SK-N-SH (cell line): ENCODE results near the gene MGME1. TPM values are rescaled to one million over a fixed set of nuclear protein-coding genes. Genes with fewer than 3 reads are reported as not detected.
A peak's percentile ranks its signal among the peaks of the same experiment; 100 is the strongest.
"Not testable (repeated sequence)": the region's sequence is repeated elsewhere in the genome, so short reads cannot be mapped to it uniquely, and the experiment has no call there.

Experiments
- CTCF ChIA-PET: fragments of 300-600, 350-600 bp; formaldehyde crosslinking; extraction: SDS; loops from one replicate; lab custom pipeline; 2021; lab: Yijun Ruan, JAX
- POLR2A ChIA-PET: fragments of 350-600 bp; sonication (Branson Sonifier 250); formaldehyde crosslinking; extraction: SDS; loops from one replicate; lab custom pipeline; 2020; ENCODE audit warnings: antibody characterized with exemption, inconsistent platforms; lab: Yijun Ruan, JAX
- DNase-seq: peaks from one replicate; pipeline ENCODE4 v3.0.0; 2012
- H2AFZ ChIP-seq: fragments of 200-600 bp; sonication (generic); 2 replicates; pipeline ENCODE4 v1.8.1; 2016; ENCODE audit warnings: antibody characterized with exemption, mild to moderate bottlenecking, low read depth
- H3F3A ChIP-seq: fragments of 200-600 bp; sonication (generic); replicated peaks from 2 replicates; pipeline ENCODE3; 2016; ENCODE audit warnings: antibody characterized with exemption, mild to moderate bottlenecking; ENCODE audit not compliant: insufficient read depth
- H3K27ac ChIP-seq, 2 experiments: fragments of 200-500 bp in 1 of 2; fragments of 200-600 bp in 1 of 2; sonication (Bioruptor generic) in 1 of 2; sonication (generic), shearing (Covaris generic) in 1 of 2; 2 replicates each; pipeline versions ENCODE4 v1.5.1 to v1.6.1; 2014 to 2016; ENCODE audit warnings: low read depth in 2 of 2, inconsistent platforms in 1 of 2, low read length in 1 of 2, mild to moderate bottlenecking in 1 of 2, mixed read lengths in 1 of 2
- H3K27me3 ChIP-seq: fragments of 200-600 bp; sonication (generic), shearing (Covaris generic); 2 replicates; pipeline ENCODE4 v1.6.1; 2016; ENCODE audit warnings: mixed run types; ENCODE audit not compliant: insufficient read depth
- H3K36me3 ChIP-seq, 2 experiments: fragments of 200-500 bp in 1 of 2; fragments of 200-600 bp in 1 of 2; sonication (Bioruptor generic) in 1 of 2; sonication (generic) in 1 of 2; replicated peaks in 1 of 2; 2 replicates each; pipeline versions ENCODE3 to v1.5.1; 2014 to 2016; ENCODE audit warnings: low read length in 1 of 2, mild to moderate bottlenecking in 1 of 2; ENCODE audit not compliant: insufficient read depth in 2 of 2, control insufficient read depth in 1 of 2
- H3K4me1 ChIP-seq, 2 experiments: fragments of 200-500 bp in 1 of 2; fragments of 200-600 bp in 1 of 2; sonication (Bioruptor generic) in 1 of 2; sonication (generic), shearing (Covaris generic) in 1 of 2; 2 replicates each; pipeline versions ENCODE4 v1.5.1 to v1.6.1; 2014 to 2016; ENCODE audit warnings: low read depth in 1 of 2, low read length in 1 of 2, mixed run types in 1 of 2; ENCODE audit not compliant: insufficient read depth in 2 of 2, control insufficient read depth in 1 of 2
- H3K4me2 ChIP-seq: fragments of 200-600 bp; sonication (generic), shearing (Covaris generic); 2 replicates; pipeline ENCODE4 v1.6.1; 2017; ENCODE audit warnings: mixed run types
- H3K4me3 ChIP-seq, 2 experiments: fragments of 200-500 bp in 1 of 2; fragments of 200-600 bp in 1 of 2; sonication (Bioruptor generic) in 1 of 2; sonication (generic), shearing (Covaris generic) in 1 of 2; 2 replicates each; pipeline versions ENCODE4 v1.5.1 to v1.8.1; 2014 to 2016; ENCODE audit warnings: low read depth in 2 of 2, inconsistent platforms in 1 of 2, low read length in 1 of 2, mild to moderate bottlenecking in 1 of 2, mixed read lengths in 1 of 2, moderate library complexity in 1 of 2
- H3K79me2 ChIP-seq: fragments of 200-600 bp; sonication (generic); 2 replicates; pipeline ENCODE4 v1.8.1; 2017; ENCODE audit warnings: mild to moderate bottlenecking; ENCODE audit not compliant: insufficient read depth
- H3K9ac ChIP-seq: fragments of 200-600 bp; sonication (generic); 2 replicates; pipeline ENCODE4 v1.6.1; 2017; ENCODE audit warnings: mixed run types
- H3K9me2 ChIP-seq: fragments of 200-600 bp; sonication (generic); 2 replicates; pipeline ENCODE4 v1.6.1; 2017; ENCODE audit warnings: mixed run types
- H3K9me3 ChIP-seq: fragments of 200-600 bp; sonication (generic); 2 replicates; pipeline ENCODE4 v1.6.1; 2017; ENCODE audit warnings: mixed run types, mild to moderate bottlenecking, moderate library complexity
- H4K20me1 ChIP-seq: fragments of 200-600 bp; sonication (generic); 2 replicates; pipeline ENCODE4 v1.6.1; 2017; ENCODE audit warnings: mild to moderate bottlenecking, mixed run types; ENCODE audit not compliant: insufficient read depth
- CHD2 ChIP-seq: fragments of 150-350 bp; IDR thresholded peaks from 2 replicates; pipeline ENCODE4 v1.6.1; 2018; ENCODE audit warnings: low read length; ENCODE audit not compliant: partially characterized antibody
- ELF1 ChIP-seq: IDR thresholded peaks from 2 replicates; pipeline ENCODE4 v1.4.0; 2012
- EZH2phosphoT487 ChIP-seq: fragments of 200-600 bp; sonication (generic); IDR thresholded peaks from 2 replicates; pipeline ENCODE4 v1.6.1; 2017; ENCODE audit warnings: low read depth, mixed run types, mild to moderate bottlenecking, antibody characterized with exemption, moderate library complexity, borderline replicate concordance
- FOXJ3 ChIP-seq: sonication (generic); formaldehyde crosslinking; IDR thresholded peaks from 2 replicates; pipeline ENCODE4 v1.5.1; 2020; ENCODE audit warnings: mild to moderate bottlenecking, missing genetic modification reagents
- FOXM1 ChIP-seq: IDR thresholded peaks from 2 replicates; pipeline ENCODE4 v1.4.0; 2012; ENCODE audit warnings: low read depth, mild to moderate bottlenecking
- GABPA ChIP-seq: IDR thresholded peaks from 2 replicates; pipeline ENCODE4 v1.4.0; 2012; ENCODE audit warnings: low read depth, mild to moderate bottlenecking
- MXI1 ChIP-seq: IDR thresholded peaks from 2 replicates; pipeline ENCODE4 v1.6.1; 2012; ENCODE audit warnings: mild to moderate bottlenecking, low read depth, low read length, improper control_type of control experiment
- NRF1 ChIP-seq: IDR thresholded peaks from 2 replicates; pipeline ENCODE4 v1.6.1; 2012; ENCODE audit warnings: low read depth, mild to moderate bottlenecking, low read length
- PBX3 ChIP-seq: IDR thresholded peaks from 2 replicates; pipeline ENCODE4; 2012
- POLR2AphosphoS5 ChIP-seq: IDR thresholded peaks from 2 replicates; pipeline ENCODE4 v1.6.1; 2012; ENCODE audit warnings: low read depth, low read length
- RFX5 ChIP-seq: IDR thresholded peaks from 2 replicates; pipeline ENCODE4 v1.6.1; 2012; ENCODE audit warnings: mild to moderate bottlenecking, improper control_type of control experiment, low read length
- SIN3A ChIP-seq: IDR thresholded peaks from 2 replicates; pipeline ENCODE4 v1.6.1; 2012; ENCODE audit warnings: low read depth, mild to moderate bottlenecking, low read length, moderate library complexity, borderline replicate concordance
- SMC3 ChIP-seq: IDR thresholded peaks from 2 replicates; pipeline ENCODE4 v1.6.1; 2012; ENCODE audit warnings: low read depth, low read length, improper control_type of control experiment
- TAF1 ChIP-seq: IDR thresholded peaks from 2 replicates; pipeline ENCODE4 v1.6.1; 2012; ENCODE audit warnings: low read depth, mild to moderate bottlenecking, low read length, moderate library complexity, borderline replicate concordance
- TEAD4 ChIP-seq: IDR thresholded peaks from 2 replicates; pipeline ENCODE4 v1.4.0; 2012; ENCODE audit warnings: mild to moderate bottlenecking, borderline replicate concordance; ENCODE audit not compliant: insufficient read depth
- YY1 ChIP-seq: IDR thresholded peaks from 2 replicates; pipeline ENCODE4 v1.4.0; 2012; ENCODE audit warnings: low read depth, mild to moderate bottlenecking
- ZBTB33 ChIP-seq: IDR thresholded peaks from 2 replicates; pipeline ENCODE4 v1.4.0; 2012; ENCODE audit warnings: low read depth, borderline replicate concordance
- WGBS: methylation state at CpG from one replicate; pipeline ENCODE4 v1.1.6; 2017; ENCODE audit warnings: low lambda C conversion rate; 5-methylcytosine and 5-hydroxymethylcytosine counted together
- polyA plus RNA-seq, 3 experiments: library from polyadenylated mRNA; depleted of rRNA; stranded (reverse); fragments of >200 nt; gene quantifications; 2 replicates each; pipeline ENCODE4 v1.2.3, GENCODE V29; 2012

Gene MGME1
- polyA plus RNA-seq, 1 of the 3 experiments (the other 2 are of a cell fraction), result 7.9 TPM

DNA sequence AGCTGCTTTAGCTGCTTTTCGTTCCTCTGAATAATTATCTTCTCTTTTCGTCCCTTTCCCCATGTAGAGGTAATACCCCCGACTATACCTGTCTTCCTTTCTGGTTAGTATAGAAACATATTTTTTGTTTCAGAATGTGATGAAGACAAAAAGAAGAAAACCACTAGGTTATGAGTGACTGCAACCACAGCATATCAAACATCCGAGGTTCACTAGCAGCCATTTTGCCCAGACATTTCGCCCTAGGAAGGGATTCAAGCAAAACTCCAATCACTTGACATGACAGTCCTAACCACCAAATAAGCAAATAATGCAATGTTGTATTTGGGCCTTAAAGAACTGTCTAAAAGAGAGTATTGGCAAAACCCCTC is 9.6 kb upstream of the MGME1 start:
- CTCF ChIA-PET, result interaction anchor here (0.9 to 2.3 kb wide), 7 partner anchors 8 to 422 kb away, joined by 3 to 13 read pairs (median 6); partner anchors contain the start of genes MGME1 and SNX5
- Histone ChIP-seq H3K9me3 (no peaks in the 10 kb centered on the region), H4K20me1 (peaks cover 88% of the 10 kb centered on the region), H3F3A (peaks cover 10% of the 10 kb centered on the region), H2AFZ (no peak overlapping the region), H3K36me3 (peaks cover 19 to 35% of the 10 kb centered on the region in 2 experiments)
- 82% methylated on average over 5 of the region's 5 CpGs for WGBS
- DNase-seq, result no peak
- TF ChIP-seq YY1, result no peak
- TF ChIP-seq SMC3, result no peak
- TF ChIP-seq RFX5, result no peak
- no peak for TF ChIP-seq CHD2
- TF ChIP-seq, all 33 proteins: peak for 0
- H3K27ac ChIP-seq, result peak overlapping the region; percentile 37 to 56; a peak in 3 of 4 replicates
- POLR2A ChIA-PET, result interaction anchor here (0.8 to 1.5 kb wide), 2 partner anchors 10 to 22 kb away, joined by 3 to 5 read pairs; partner anchors contain the start of genes MGME1 and SNX5
- H3K79me2 ChIP-seq, result peaks cover 100% of the 10 kb centered on the region
- H3K9ac ChIP-seq, result no peak overlapping the region
- H3K4me2 ChIP-seq, result 0 out of 2 replicates have a peak overlapping the region, but pooled peaks have one; percentile 11
- no peak overlapping the region for H3K4me3 ChIP-seq
- H3K9me2 ChIP-seq, result no peaks in the 10 kb centered on the region
- no peaks in the 10 kb centered on the region for H3K27me3 ChIP-seq
- peaks cover 13 to 16% of the 10 kb centered on the region in 2 experiments; a peak in 3 of 4 replicates for H3K4me1 ChIP-seq

GRCh38 chr20:17960400-17960885 is 8.4 kb upstream of the MGME1 start:
- H3K4me2 ChIP-seq, H3K9me3 ChIP-seq, DNase-seq, H3K27ac ChIP-seq, H3K27me3 ChIP-seq, H2AFZ ChIP-seq, H3K9ac ChIP-seq, POLR2A ChIA-PET, H3K4me3 ChIP-seq, H3F3A ChIP-seq, H3K9me2 ChIP-seq: not testable (repeated sequence)
- Histone ChIP-seq H3K4me1 (peaks cover 16 to 21% of the 10 kb centered on the region in 2 experiments; a peak in 3 of 4 replicates), H4K20me1 (peaks cover 97% of the 10 kb centered on the region), H3K79me2 (peaks cover 100% of the 10 kb centered on the region), H3K36me3 (peaks cover 12 to 28% of the 10 kb centered on the region in 2 experiments)
- CTCF ChIA-PET, result interaction anchor here (1.1 kb wide), 1 partner anchor 424 kb away, joined by 3 read pairs; no protein-coding TSS in a partner anchor
- WGBS, result 96% methylated on average over 16 of the region's 16 CpGs

- Histone ChIP-seq H3K36me3 (peaks cover 7 to 22% of the 10 kb centered on the region in 2 experiments), H3K4me3 (no peak overlapping the region), H3K9ac (no peak overlapping the region), H4K20me1 (peaks cover 97% of the 10 kb centered on the region), H3K9me3 (no peaks in the 10 kb centered on the region), H3K27ac (peak overlapping the region in 1 of 2 experiments; percentile 6; a peak in 1 of 4 replicates), H3K27me3 (no peaks in the 10 kb centered on the region), H3F3A (peaks cover 10% of the 10 kb centered on the region), H2AFZ (no peak overlapping the region), H3K4me1 (peaks cover 18 to 21% of the 10 kb centered on the region in 2 experiments; a peak in 3 of 4 replicates), H3K9me2 (no peaks in the 10 kb centered on the region)
- CTCF ChIA-PET, result interaction anchor here (1.1 to 1.4 kb wide), 2 partner anchors 279 to 424 kb away, joined by 3 to 5 read pairs; partner anchors contain the start of gene RRBP1
- no peak for DNase-seq
- WGBS, result 93% methylated on average over 6 of the region's 6 CpGs
- POLR2A ChIA-PET, result no interaction called here
- TF ChIP-seq FOXJ3, result no peak
- TF ChIP-seq FOXM1, result no peak
- TF ChIP-seq SMC3, result no peak
- TF ChIP-seq NRF1, result no peak
- TF ChIP-seq TAF1, result no peak
- TF ChIP-seq TEAD4, result no peak
- no peak for TF ChIP-seq PBX3
- TF ChIP-seq ZBTB33, result no peak
- no peak for TF ChIP-seq SIN3A
- no peak for TF ChIP-seq ELF1
- no peak for TF ChIP-seq GABPA
- no peak for TF ChIP-seq EZH2phosphoT487
- TF ChIP-seq MXI1, result no peak
- TF ChIP-seq POLR2AphosphoS5, result no peak
- TF ChIP-seq, all 33 proteins: peak for 0
- Histone ChIP-seq H3K79me2 (peaks cover 100% of the 10 kb centered on the region), H3K4me2 (no peak overlapping the region)
These were observed 7.8 kb upstream of the MGME1 start for GRCh38 chr20:17960927-17961586.
